PC-9 (cell line): Measurements from ENCODE around the gene SORT1.

Experiments used
- CTCF ChIP-seq: fragments of 200-600 bp; sonication (generic); conservative IDR thresholded peaks from 2 replicates; pipeline ENCODE4 v1.6.1; 2017; ENCODE audit warnings: mixed run types, antibody characterized with exemption, mild to moderate bottlenecking, moderate library complexity
- EZH2 ChIP-seq: fragments of 200-600 bp; sonication (generic); IDR thresholded peaks from 2 replicates; pipeline ENCODE4 v1.8.0; 2017; ENCODE audit warnings: antibody characterized with exemption, low read depth

DNA sequence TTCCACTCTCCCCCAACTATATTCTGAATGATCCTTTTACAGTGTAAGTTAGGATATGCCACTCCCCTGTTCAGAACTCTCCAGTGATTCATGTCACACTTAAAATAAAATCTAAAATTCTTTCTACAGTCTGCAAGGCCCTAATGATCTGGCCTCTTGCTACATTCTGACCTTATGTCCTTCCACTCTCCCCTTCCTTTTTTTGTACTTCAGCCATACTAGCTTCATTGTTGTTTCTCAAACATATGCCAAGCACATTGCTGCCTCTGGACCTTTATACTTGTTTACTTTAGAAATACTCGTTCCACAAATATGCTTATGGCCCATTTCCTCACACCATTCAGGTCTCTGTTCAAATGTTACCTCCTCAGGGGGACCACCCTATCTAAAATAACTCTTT, 43.4 kb upstream of the SORT1 start:
- TF ChIP-seq CTCF (no peak), EZH2 (no peak)
